Measurements from ENCODE around the gene TECTA. TPM values are rescaled to one million over a fixed set of nuclear protein-coding genes. Genes with fewer than 3 reads are reported as not detected.

Gene TECTA, protein sequence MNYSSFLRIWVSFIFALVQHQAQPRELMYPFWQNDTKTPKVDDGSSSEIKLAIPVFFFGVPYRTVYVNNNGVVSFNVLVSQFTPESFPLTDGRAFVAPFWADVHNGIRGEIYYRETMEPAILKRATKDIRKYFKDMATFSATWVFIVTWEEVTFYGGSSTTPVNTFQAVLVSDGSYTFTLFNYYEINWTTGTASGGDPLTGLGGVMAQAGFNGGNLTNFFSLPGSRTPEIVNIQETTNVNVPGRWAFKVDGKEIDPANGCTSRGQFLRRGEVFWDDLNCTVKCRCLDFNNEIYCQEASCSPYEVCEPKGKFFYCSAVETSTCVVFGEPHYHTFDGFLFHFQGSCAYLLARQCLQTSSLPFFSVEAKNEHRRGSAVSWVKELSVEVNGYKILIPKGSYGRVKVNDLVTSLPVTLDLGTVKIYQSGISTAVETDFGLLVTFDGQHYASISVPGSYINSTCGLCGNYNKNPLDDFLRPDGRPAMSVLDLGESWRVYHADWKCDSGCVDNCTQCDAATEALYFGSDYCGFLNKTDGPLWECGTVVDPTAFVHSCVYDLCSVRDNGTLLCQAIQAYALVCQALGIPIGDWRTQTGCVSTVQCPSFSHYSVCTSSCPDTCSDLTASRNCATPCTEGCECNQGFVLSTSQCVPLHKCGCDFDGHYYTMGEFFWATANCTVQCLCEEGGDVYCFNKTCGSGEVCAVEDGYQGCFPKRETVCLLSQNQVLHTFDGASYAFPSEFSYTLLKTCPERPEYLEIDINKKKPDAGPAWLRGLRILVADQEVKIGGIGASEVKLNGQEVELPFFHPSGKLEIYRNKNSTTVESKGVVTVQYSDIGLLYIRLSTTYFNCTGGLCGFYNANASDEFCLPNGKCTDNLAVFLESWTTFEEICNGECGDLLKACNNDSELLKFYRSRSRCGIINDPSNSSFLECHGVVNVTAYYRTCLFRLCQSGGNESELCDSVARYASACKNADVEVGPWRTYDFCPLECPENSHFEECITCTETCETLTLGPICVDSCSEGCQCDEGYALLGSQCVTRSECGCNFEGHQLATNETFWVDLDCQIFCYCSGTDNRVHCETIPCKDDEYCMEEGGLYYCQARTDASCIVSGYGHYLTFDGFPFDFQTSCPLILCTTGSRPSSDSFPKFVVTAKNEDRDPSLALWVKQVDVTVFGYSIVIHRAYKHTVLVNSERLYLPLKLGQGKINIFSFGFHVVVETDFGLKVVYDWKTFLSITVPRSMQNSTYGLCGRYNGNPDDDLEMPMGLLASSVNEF (N-terminal part only)
- total RNA-seq, result under 1 TPM; 0.16 to 0.41 TPM

DNA sequence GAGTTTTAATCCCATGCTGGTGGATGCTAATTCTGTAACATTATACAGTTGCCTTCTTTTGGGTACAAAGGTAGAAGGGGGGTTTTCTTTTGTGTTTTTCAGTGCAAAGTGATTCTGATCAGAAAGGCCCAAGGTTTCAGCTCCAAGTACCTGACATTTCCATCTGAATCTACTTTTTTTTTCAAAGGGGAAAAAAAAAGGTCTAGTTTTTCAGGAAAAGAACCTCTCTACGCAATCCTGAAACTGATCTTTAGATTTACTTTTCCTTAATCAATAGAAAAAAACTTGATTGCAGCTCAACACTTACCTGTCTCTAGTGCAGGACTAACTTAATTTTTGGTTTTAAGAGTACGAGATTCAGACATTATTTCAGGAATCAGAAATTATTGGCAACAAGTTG, at the start of gene TECTA:
Gene TECTA, plus strand, starts transcription at position 301 of the 400 bp plus-strand sequence. CDS start 1,423 bp downstream, outside the sequence.
- Mint-ChIP-seq H3K4me1 (ENCODE audit: low read depth) (no peaks in the 10 kb centered on the region), H3K9me3 (no peaks in the 10 kb centered on the region), H3K27ac (no peak within 1 kb of the TSS), H3K4me3 (no peak within 1 kb of the TSS), H3K36me3 (ENCODE audit: low read depth) (no peaks in the 10 kb centered on the region), H3K27me3 (no peaks in the 10 kb centered on the region)
- TF ChIP-seq, protein P1, sequence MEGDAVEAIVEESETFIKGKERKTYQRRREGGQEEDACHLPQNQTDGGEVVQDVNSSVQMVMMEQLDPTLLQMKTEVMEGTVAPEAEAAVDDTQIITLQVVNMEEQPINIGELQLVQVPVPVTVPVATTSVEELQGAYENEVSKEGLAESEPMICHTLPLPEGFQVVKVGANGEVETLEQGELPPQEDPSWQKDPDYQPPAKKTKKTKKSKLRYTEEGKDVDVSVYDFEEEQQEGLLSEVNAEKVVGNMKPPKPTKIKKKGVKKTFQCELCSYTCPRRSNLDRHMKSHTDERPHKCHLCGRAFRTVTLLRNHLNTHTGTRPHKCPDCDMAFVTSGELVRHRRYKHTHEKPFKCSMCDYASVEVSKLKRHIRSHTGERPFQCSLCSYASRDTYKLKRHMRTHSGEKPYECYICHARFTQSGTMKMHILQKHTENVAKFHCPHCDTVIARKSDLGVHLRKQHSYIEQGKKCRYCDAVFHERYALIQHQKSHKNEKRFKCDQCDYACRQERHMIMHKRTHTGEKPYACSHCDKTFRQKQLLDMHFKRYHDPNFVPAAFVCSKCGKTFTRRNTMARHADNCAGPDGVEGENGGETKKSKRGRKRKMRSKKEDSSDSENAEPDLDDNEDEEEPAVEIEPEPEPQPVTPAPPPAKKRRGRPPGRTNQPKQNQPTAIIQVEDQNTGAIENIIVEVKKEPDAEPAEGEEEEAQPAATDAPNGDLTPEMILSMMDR (IDR thresholded peaks at IDR 0.05), result no peak
- intact Hi-C loops (cut with micrococcal nuclease), result no loop called here
- no peak for DNase-seq
- POLR2A ChIA-PET, result no interaction called here
- CTCF ChIA-PET, result interaction anchor here (1.7 kb wide), 1 partner anchor 12 kb away, joined by 4 read pairs; no protein-coding TSS in a partner anchor
- ATAC-seq, result no peak

DNA sequence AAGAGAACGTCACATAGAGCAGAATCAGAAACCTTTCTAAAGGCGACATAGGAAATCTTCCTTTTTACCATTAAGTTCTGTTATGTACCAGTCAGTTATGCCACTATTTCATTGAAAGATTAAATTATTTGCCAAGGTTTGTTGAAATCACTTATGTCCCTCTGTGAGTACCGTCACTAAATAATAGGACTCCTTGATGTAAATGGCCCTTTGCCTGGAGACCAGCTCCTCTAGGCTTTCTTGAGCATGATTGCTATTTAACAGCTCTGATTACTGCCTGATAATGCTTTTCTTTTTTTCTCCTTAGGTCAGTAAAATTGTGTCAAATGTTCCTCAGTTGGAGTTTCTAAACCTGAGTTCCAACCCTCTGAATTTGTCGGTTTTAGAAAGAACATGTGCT, 47.8 kb upstream of the TECTA start:
- no peaks in the 10 kb centered on the region for H3K9me3 Mint-ChIP-seq
- POLR2A ChIA-PET, result no interaction called here
- H3K36me3 Mint-ChIP-seq (ENCODE audit: low read depth), result peaks cover 22% of the 10 kb centered on the region
- TF ChIP-seq, protein P1 (IDR thresholded peaks at IDR 0.05), result no peak
- no peaks in the 10 kb centered on the region for H3K4me1 Mint-ChIP-seq (ENCODE audit: low read depth)
- no peak for DNase-seq
- H3K27me3 Mint-ChIP-seq, result no peaks in the 10 kb centered on the region
- no peak for ATAC-seq
- intact Hi-C loops (cut with micrococcal nuclease), result no loop called here
- H3K4me3 Mint-ChIP-seq, result no peak overlapping the region
- CTCF ChIA-PET, result interaction anchor here (1.3 to 2.7 kb wide), 2 partner anchors 10 to 141 kb away, joined by 3 to 8 read pairs; no protein-coding TSS in a partner anchor
- H3K27ac Mint-ChIP-seq, result no peak overlapping the region

DNA sequence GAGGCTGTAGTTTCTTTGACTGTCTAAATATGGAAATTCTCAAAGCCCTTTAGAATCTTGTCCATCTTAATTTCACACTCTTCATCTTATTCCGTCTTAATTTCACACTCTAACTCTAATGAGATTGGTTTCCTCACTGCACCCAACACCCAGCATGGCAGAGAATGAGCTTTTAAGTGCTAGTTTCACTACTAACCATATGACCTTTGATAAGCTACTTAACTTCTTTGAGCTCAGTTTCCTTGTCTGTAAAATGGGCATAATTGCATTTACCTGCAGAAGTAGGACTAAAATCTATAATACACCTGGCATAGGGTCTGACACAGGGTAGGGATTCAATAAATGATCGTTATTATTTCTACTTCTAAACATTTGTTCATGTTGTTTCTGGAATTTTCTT, 46.8 kb upstream of the TECTA start:
- intact Hi-C loops (cut with micrococcal nuclease), result no loop called here
- no peak overlapping the region for H3K4me3 Mint-ChIP-seq
- H3K36me3 Mint-ChIP-seq (ENCODE audit: low read depth), result peaks cover 24% of the 10 kb centered on the region
- TF ChIP-seq, protein P1 (IDR thresholded peaks at IDR 0.05), result no peak
- H3K9me3 Mint-ChIP-seq, result no peaks in the 10 kb centered on the region
- no peak for ATAC-seq
- ChIA-PET POLR2A (no interaction called here), CTCF (interaction anchor here (1.3 to 2.7 kb wide), 2 partner anchors 9 to 140 kb away, joined by 3 to 8 read pairs; no protein-coding TSS in a partner anchor)
- H3K4me1 Mint-ChIP-seq (ENCODE audit: low read depth), result no peaks in the 10 kb centered on the region
- H3K27me3 Mint-ChIP-seq, result no peaks in the 10 kb centered on the region
- DNase-seq, result no peak
- H3K27ac Mint-ChIP-seq, result no peak overlapping the region

DNA sequence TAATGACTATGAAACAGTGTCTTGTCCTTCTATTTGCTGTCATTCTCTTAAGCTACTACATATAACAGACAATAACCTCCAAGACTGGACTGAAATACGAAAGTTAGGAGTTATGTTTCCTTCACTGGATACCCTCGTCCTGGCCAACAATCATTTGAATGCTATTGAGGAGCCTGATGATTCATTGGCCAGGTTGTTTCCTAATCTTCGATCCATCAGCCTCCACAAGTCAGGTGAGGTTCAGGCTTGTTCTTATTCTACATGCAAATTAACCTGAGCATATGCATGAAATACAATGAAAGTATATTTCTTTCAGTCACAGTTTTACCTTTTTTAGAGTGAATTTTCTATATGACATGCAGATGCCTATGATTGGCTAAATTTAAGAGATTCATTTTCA, 46.0 kb upstream of the TECTA start:
- no peak overlapping the region for H3K27ac Mint-ChIP-seq

More for the DNA sequence above, 46.0 kb upstream of the TECTA start:
- TF ChIP-seq, protein P1 (IDR thresholded peaks at IDR 0.05), result no peak
- intact Hi-C loops (cut with micrococcal nuclease), result no loop called here
- DNase-seq (no peak), ATAC-seq (no peak)
- H3K4me1 Mint-ChIP-seq (ENCODE audit: low read depth), result peaks cover 2% of the 10 kb centered on the region
- H3K27me3 Mint-ChIP-seq, result no peaks in the 10 kb centered on the region
- peaks cover 27% of the 10 kb centered on the region for H3K36me3 Mint-ChIP-seq (ENCODE audit: low read depth)
- CTCF ChIA-PET, result interaction anchor here (0.7 kb wide), 1 partner anchor 140 kb away, joined by 3 read pairs; no protein-coding TSS in a partner anchor
- POLR2A ChIA-PET, result no interaction called here
- no peak overlapping the region for H3K4me3 Mint-ChIP-seq
- H3K9me3 Mint-ChIP-seq, result no peaks in the 10 kb centered on the region

All from activated CD8-positive, alpha-beta T cell treated with anti-CD3 and anti-CD28 coated beads for 36 hours (primary cell).